HG03571 (cell line): ENCODE data around the gene NUP107.

Experiments
- ATAC-seq: cut with Tn5 transposase; IDR thresholded peaks from one replicate; pipeline ENCODE4 v1.9.1; 2021; ENCODE audit not compliant: unreplicated experiment

Gene NUP107

GRCh38 chr12:68733661-68734071 lies 46.9 kb downstream of the NUP107 start:
- no peak for ATAC-seq

GRCh38 chr12:68739891-68740290 lies 53.1 kb downstream of the NUP107 start:
- ATAC-seq = no peak

GRCh38 chr12:68743356-68743755 lies 56.6 kb downstream of the NUP107 start:
- no peak for ATAC-seq

GRCh38 chr12:68745376-68745903 lies 58.7 kb downstream of the NUP107 start:
- peak; percentile 1 for ATAC-seq

GRCh38 chr12:68745904-68746571 lies 59.3 kb downstream of the NUP107 start, which contains the start of gene SLC35E3:
SLC35E3 (plus strand) TSS chr12:68746176; CDS start chr12:68746378, 202 bp downstream.
- ATAC-seq = peak; percentile 98

GRCh38 chr12:68746572-68747180 lies 59.9 kb downstream of the NUP107 start:
- peak; percentile 38 for ATAC-seq

- no peak for ATAC-seq
These were observed 62.7 kb downstream of the NUP107 start for GRCh38 chr12:68749443-68749842.

GRCh38 chr12:68749861-68750260 lies 63.1 kb downstream of the NUP107 start:
- no peak for ATAC-seq

GRCh38 chr12:68750506-68750905 lies 63.7 kb downstream of the NUP107 start:
- no peak for ATAC-seq

- no peak for ATAC-seq
These were observed 68.9 kb downstream of the NUP107 start for GRCh38 chr12:68755536-68756243.

- ATAC-seq = no peak
These were observed 73.1 kb downstream of the NUP107 start for GRCh38 chr12:68759852-68760251.

GRCh38 chr12:68760806-68761441 lies 74.1 kb downstream of the NUP107 start:
- no peak for ATAC-seq

GRCh38 chr12:68761442-68761812 lies 74.6 kb downstream of the NUP107 start:
- no peak for ATAC-seq

- ATAC-seq = no peak
These were observed 75.3 kb downstream of the NUP107 start for GRCh38 chr12:68761901-68762630.

- ATAC-seq = no peak
These were observed 75.9 kb downstream of the NUP107 start for GRCh38 chr12:68762691-68763090.

- ATAC-seq = no peak
These were observed 78.9 kb downstream of the NUP107 start for GRCh38 chr12:68765696-68766095.

- ATAC-seq = no peak
These were observed 79.9 kb downstream of the NUP107 start for GRCh38 chr12:68766646-68767045.

GRCh38 chr12:68767191-68767590 lies 80.4 kb downstream of the NUP107 start:
- no peak for ATAC-seq

- no peak for ATAC-seq
These were observed 81.7 kb downstream of the NUP107 start for GRCh38 chr12:68768431-68768939.

- ATAC-seq = no peak
These were observed 83.2 kb downstream of the NUP107 start for GRCh38 chr12:68769941-68770340.
